Body of pancreas (tissue), 4 donors: ENCODE data around the gene DYNC2H1.

Source experiments
- POLR2A ChIP-seq, 3 donors: fragments of 450-650 bp; IDR thresholded peaks; one replicate each; pipeline ENCODE4 v1.6.1; 2016; ENCODE audit warnings: antibody characterized with exemption in 3 of 3, mild to moderate bottlenecking in 2 of 3
- TF ChIP-seq, protein P1 (sequence below), 7 experiments: fragments of 450-650 bp in 4 of 7; fragments of 200-600 bp in 3 of 7; sonication (generic) in 3 of 7; IDR thresholded peaks; one replicate each; pipeline ENCODE4 v1.5.1; 2016 to 2019; ENCODE audit warnings: antibody characterized with exemption in 7 of 7

DNA sequence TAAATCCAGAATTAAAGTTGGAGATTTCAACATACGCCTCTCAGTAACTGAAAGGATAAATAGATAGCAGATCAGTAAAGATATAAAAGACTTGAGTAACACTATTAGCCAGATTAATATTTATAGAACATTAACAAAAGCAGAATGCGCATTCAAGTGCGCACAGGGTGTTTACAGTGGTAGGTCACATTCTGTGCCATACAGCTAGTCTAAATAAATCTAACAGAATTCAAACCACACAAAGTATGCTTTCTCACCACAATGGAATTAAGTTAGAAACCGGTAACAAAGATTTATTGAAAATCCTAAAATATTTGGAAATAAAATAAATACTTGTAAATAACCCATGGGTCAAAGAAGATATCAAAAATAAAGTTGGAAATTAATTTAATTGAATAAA lies 341.0 kb downstream of the DYNC2H1 start:
- TF ChIP-seq, protein P1, sequence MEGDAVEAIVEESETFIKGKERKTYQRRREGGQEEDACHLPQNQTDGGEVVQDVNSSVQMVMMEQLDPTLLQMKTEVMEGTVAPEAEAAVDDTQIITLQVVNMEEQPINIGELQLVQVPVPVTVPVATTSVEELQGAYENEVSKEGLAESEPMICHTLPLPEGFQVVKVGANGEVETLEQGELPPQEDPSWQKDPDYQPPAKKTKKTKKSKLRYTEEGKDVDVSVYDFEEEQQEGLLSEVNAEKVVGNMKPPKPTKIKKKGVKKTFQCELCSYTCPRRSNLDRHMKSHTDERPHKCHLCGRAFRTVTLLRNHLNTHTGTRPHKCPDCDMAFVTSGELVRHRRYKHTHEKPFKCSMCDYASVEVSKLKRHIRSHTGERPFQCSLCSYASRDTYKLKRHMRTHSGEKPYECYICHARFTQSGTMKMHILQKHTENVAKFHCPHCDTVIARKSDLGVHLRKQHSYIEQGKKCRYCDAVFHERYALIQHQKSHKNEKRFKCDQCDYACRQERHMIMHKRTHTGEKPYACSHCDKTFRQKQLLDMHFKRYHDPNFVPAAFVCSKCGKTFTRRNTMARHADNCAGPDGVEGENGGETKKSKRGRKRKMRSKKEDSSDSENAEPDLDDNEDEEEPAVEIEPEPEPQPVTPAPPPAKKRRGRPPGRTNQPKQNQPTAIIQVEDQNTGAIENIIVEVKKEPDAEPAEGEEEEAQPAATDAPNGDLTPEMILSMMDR (IDR thresholded peaks at IDR 0.05): no peak
- no peak for TF ChIP-seq POLR2A (IDR thresholded peaks at IDR 0.05)
